ENCODE data around the gene MBOAT1. TPM values are rescaled to one million over a fixed set of nuclear protein-coding genes. Genes with fewer than 3 reads are reported as not detected.
"Not testable (repeated sequence)": the region's sequence is repeated elsewhere in the genome, so short reads cannot be mapped to it uniquely, and the experiment has no call there.

MBOAT1 gene
- total RNA-seq, 4 donors from 2014 or later = 9.6 to 24.3 (median 12.6) TPM

DNA sequence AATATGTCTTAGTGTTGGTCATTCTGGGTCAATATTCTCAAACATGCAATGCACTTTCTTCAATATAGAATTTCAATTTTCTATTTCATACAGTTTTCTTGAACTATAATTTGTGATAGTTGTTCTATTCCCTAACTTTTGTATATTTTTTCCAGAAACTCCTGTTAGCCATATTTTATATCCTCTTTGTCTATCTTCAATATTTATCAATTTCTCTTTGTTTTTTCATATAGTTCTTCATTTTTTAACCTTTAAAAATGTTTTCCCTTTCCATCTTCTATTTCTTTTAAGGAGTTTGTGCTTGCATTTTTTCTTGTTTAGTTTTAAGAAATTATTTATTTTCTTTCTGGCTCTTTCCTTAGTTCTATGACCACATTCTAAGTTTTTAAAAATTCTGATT is 42.0 kb upstream of the MBOAT1 start:
- no peak overlapping the region for H3K27ac ChIP-seq
- no peaks in the 10 kb centered on the region for H3K9me3 ChIP-seq
- no peaks in the 10 kb centered on the region for H3K27me3 ChIP-seq
- intact Hi-C loops (cut with DNase I) = no loop called here
- TF ChIP-seq CTCF (IDR thresholded peaks at IDR 0.05) (no peak), POLR2A (IDR thresholded peaks at IDR 0.05) (no peak)
- no peaks in the 10 kb centered on the region for H3K36me3 ChIP-seq
- no peak overlapping the region for H3K4me3 ChIP-seq (replicated peaks in 1 of 3)
- H3K4me1 ChIP-seq = no peaks in the 10 kb centered on the region
- DNase-seq = no peak

GRCh38 chr6:20253021-20253420 is 40.8 kb upstream of the MBOAT1 start:
- Histone ChIP-seq H3K9me3 (no peaks in the 10 kb centered on the region), H3K4me1 (no peaks in the 10 kb centered on the region), H3K4me3 (replicated peaks in 1 of 3) (no peak overlapping the region), H3K27ac (no peak overlapping the region), H3K36me3 (no peaks in the 10 kb centered on the region), H3K27me3 (no peaks in the 10 kb centered on the region)
- DNase-seq = no peak
- intact Hi-C loops (cut with DNase I) = no loop called here
- 44 to 89% methylated on average over 2 of the region's 2 CpGs for WGBS, 2 donors
- TF ChIP-seq POLR2A (IDR thresholded peaks at IDR 0.05) = no peak

GRCh38 chr6:20252311-20252710 is 40.0 kb upstream of the MBOAT1 start:
- Histone ChIP-seq H3K9me3 (no peaks in the 10 kb centered on the region), H3K4me3 (replicated peaks in 1 of 3) (no peak overlapping the region), H3K4me1 (no peaks in the 10 kb centered on the region), H3K27me3 (no peaks in the 10 kb centered on the region), H3K36me3 (no peaks in the 10 kb centered on the region), H3K27ac (no peak overlapping the region)
- DNase-seq = peak; percentile 12 to 19
- TF ChIP-seq CTCF (IDR thresholded peaks at IDR 0.05) (no peak), POLR2A (IDR thresholded peaks at IDR 0.05) (no peak)
- intact Hi-C loops (cut with DNase I) = no loop called here
- WGBS, 2 donors = 74 to 79% methylated on average over 6 of the region's 6 CpGs

DNA sequence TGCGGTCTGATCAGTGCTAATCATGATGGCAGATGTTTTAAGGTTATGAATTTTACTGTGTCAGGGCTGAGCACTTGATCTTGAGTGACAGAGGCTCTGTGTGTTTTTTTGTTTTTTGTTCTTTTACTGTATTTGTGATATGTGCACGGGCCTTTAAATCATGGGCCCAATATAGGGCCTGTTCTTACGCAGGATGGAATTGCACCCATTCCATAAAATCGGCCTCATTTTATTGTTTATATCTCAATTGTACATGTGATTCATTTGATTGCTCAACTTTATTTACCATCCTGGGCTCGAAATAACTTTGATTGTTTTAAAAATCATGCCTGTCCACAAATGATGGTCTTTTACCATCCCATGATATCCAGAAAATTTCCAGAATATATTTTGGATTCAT is 39.3 kb upstream of the MBOAT1 start:
- no peak for DNase-seq
- intact Hi-C loops (cut with DNase I) = no loop called here
- no peaks in the 10 kb centered on the region for H3K27me3 ChIP-seq
- no peaks in the 10 kb centered on the region for H3K36me3 ChIP-seq
- H3K4me1 ChIP-seq = no peaks in the 10 kb centered on the region
- no peak overlapping the region for H3K27ac ChIP-seq
- H3K9me3 ChIP-seq = no peaks in the 10 kb centered on the region
- TF ChIP-seq CTCF (IDR thresholded peaks at IDR 0.05) = no peak
- no peak for TF ChIP-seq POLR2A (IDR thresholded peaks at IDR 0.05)
- H3K4me3 ChIP-seq (replicated peaks in 1 of 3) = no peak overlapping the region
- 92 to 93% methylated on average over 5 of the region's 5 CpGs for WGBS, 2 donors

GRCh38 chr6:20246125-20246524 is 33.9 kb upstream of the MBOAT1 start:
- H3K4me1 ChIP-seq = no peaks in the 10 kb centered on the region
- no peaks in the 10 kb centered on the region for H3K9me3 ChIP-seq
- no peaks in the 10 kb centered on the region for H3K27me3 ChIP-seq
- H3K4me3 ChIP-seq (replicated peaks in 1 of 3) = no peak overlapping the region
- TF ChIP-seq POLR2A (IDR thresholded peaks at IDR 0.05) = no peak
- no peak for TF ChIP-seq CTCF (IDR thresholded peaks at IDR 0.05)
- DNase-seq = no peak
- WGBS, 2 donors = 52% methylated on average over 2 of the region's 2 CpGs
- H3K36me3 ChIP-seq = no peaks in the 10 kb centered on the region
- intact Hi-C loops (cut with DNase I) = no loop called here
- no peak overlapping the region for H3K27ac ChIP-seq

- 97 to 98% methylated on average over 12 to 23 of the region's 29 CpGs for WGBS, 2 donors
- DNase-seq; H3K4me1 ChIP-seq; H3K4me3 ChIP-seq (replicated peaks in 1 of 3); H3K27ac ChIP-seq; intact Hi-C loops (cut with DNase I); H3K36me3 ChIP-seq; H3K9me3 ChIP-seq; H3K27me3 ChIP-seq: not testable (repeated sequence)
Measured at GRCh38 chr6:20244807-20245681, 32.8 kb upstream of the MBOAT1 start.
